Measurements from ENCODE around the gene CPSF4L. TPM values are rescaled to one million over a fixed set of nuclear protein-coding genes. Genes with fewer than 3 reads are reported as not detected.

Gene CPSF4L
- total RNA-seq, 1 donor from 2014 or later = not detected

DNA sequence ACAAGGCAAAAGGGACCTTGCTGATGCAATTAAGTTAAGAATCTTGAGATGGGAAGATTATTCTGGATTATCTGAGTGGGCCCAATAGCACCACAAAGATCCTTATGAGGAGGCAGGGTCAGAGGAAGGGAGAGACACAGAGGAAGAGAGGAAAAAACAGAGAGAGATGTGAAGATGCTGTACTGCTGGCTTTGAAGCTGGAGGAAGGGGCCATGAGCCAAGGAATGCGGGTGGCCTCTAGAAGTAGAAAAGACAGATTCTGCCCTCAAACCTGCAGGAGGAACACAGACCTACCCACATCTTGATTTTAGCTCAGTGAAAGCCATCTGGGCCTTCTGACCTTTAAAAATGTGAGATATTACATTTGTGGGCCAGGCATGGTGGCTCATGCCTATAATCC lies 8.1 kb upstream of the CPSF4L start:
- no peaks in the 10 kb centered on the region for H3K27me3 ChIP-seq (ENCODE audit: low read depth)
- no peak overlapping the region for H3K4me3 ChIP-seq
- H3K36me3 ChIP-seq = no peaks in the 10 kb centered on the region
- no peaks in the 10 kb centered on the region for H3K9me3 ChIP-seq (replicated peaks)
- H3K27ac ChIP-seq (replicated peaks) = no peak overlapping the region
- no peak for DNase-seq
- H3K4me1 ChIP-seq = no peaks in the 10 kb centered on the region
- intact Hi-C loops (cut with micrococcal nuclease) = no loop called here
- no peak for TF ChIP-seq CTCF (IDR thresholded peaks at IDR 0.05; ENCODE audit: borderline replicate concordance)

- no peak for TF ChIP-seq CTCF (IDR thresholded peaks at IDR 0.05; ENCODE audit: borderline replicate concordance)
- intact Hi-C loops (cut with micrococcal nuclease) = no loop called here
- Histone ChIP-seq H3K4me1 (no peaks in the 10 kb centered on the region), H3K27me3 (ENCODE audit: low read depth) (no peaks in the 10 kb centered on the region), H3K9me3 (replicated peaks) (no peaks in the 10 kb centered on the region), H3K27ac (replicated peaks) (no peak overlapping the region), H3K4me3 (no peak overlapping the region), H3K36me3 (no peaks in the 10 kb centered on the region)
- no peak for DNase-seq
These were observed 7.6 kb upstream of the CPSF4L start for GRCh38 chr17:73269329-73269615.

DNA sequence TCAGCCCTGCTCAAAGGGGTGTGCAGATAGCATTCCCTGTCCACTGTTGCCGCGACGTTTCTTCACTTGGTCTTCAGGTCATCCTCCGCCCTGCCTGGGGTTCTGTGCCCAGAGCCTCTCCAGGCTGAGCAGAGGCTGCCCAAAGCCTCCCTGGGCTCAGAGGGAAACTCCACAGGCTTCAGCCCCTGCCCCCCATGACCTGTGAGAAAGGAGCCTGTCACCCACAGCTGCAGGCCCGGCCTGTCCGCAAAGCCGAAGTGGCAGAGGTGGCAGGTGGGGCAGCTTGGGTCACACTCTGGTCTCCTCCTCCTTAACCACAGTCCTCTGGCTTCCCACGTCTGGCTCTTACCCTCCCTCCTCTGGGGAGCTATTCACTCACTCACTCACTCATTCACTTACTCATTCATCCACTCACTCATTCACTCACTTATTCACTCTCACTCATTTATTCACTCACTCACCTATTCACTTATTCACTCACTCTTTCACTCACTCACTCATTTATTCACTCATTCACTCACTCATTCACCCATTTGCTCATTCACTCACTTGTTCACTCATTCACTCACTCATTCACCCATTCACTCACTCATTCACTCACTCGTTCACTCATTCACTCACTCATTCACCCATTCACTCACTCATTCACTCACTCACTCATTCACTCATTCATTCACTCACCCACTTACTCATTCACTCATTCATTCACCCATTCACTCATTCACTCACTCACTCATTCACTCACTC lies 7.1 kb upstream of the CPSF4L start:
- intact Hi-C loops (cut with micrococcal nuclease) = no loop called here
- no peak for TF ChIP-seq CTCF (IDR thresholded peaks at IDR 0.05; ENCODE audit: borderline replicate concordance)
- Histone ChIP-seq H3K4me1 (no peaks in the 10 kb centered on the region), H3K36me3 (no peaks in the 10 kb centered on the region), H3K27ac (replicated peaks) (no peak overlapping the region), H3K9me3 (replicated peaks) (no peaks in the 10 kb centered on the region), H3K27me3 (ENCODE audit: low read depth) (no peaks in the 10 kb centered on the region), H3K4me3 (no peak overlapping the region)
- no peak for DNase-seq

- Histone ChIP-seq H3K9me3 (replicated peaks) (no peaks in the 10 kb centered on the region), H3K4me1 (peaks cover 3% of the 10 kb centered on the region), H3K36me3 (no peaks in the 10 kb centered on the region), H3K27ac (replicated peaks) (no peak overlapping the region), H3K4me3 (no peak overlapping the region), H3K27me3 (ENCODE audit: low read depth) (no peaks in the 10 kb centered on the region)
- no peak for TF ChIP-seq CTCF (IDR thresholded peaks at IDR 0.05; ENCODE audit: borderline replicate concordance)
- DNase-seq = no peak
- intact Hi-C loops (cut with micrococcal nuclease) = no loop called here
These were observed 6.2 kb upstream of the CPSF4L start for GRCh38 chr17:73267648-73268537.

- H3K4me1 ChIP-seq = peaks cover 10% of the 10 kb centered on the region
- no peak overlapping the region for H3K27ac ChIP-seq (replicated peaks)
- H3K4me3 ChIP-seq = no peak overlapping the region
- no peak for DNase-seq
- intact Hi-C loops (cut with micrococcal nuclease) = no loop called here
- no peak for TF ChIP-seq CTCF (IDR thresholded peaks at IDR 0.05; ENCODE audit: borderline replicate concordance)
- H3K9me3 ChIP-seq (replicated peaks) = no peaks in the 10 kb centered on the region
- no peaks in the 10 kb centered on the region for H3K27me3 ChIP-seq (ENCODE audit: low read depth)
- no peaks in the 10 kb centered on the region for H3K36me3 ChIP-seq
These were observed 5.1 kb upstream of the CPSF4L start for GRCh38 chr17:73266796-73267195.

All from left ventricle myocardium inferior (tissue), 1 donor.